ENCODE measurements around the gene LRP5.

DNA sequence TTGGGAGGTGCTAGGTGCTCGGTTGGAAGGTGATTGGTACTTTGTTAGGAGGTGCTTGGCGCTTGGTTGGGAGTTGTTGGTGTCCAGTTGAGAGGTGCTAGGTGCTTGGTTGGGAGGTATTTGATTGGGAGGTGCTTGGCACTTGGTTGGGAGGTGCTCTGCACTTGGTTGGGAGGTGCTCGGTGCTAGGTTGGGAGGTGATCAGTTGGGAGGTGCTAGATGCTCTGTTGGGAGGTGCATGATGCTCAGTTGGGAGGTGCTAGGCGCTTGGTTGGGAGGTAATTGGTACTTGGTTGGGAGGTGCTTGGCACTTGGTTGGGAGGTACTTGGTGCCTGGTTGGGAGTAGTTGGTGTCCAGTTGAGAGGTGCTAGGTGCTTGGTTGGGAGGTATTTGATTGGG lies 40.2 kb downstream of the LRP5 start:
- TF ChIP-seq POLR2A (IDR thresholded peaks at IDR 0.05; ENCODE audit: low read depth, low read length) (no peak), POLR2AphosphoS5 (IDR thresholded peaks at IDR 0.05; ENCODE audit: low read depth, low read length) (no peak)

All from GM12892 (cell line).